Coronary artery (tissue), 2 donors: ENCODE measurements around the gene DIS3L2.
"Not testable (repeated sequence)": the region's sequence is repeated elsewhere in the genome, so short reads cannot be mapped to it uniquely, and the experiment has no call there.

Experiments
- DNase-seq: peaks from one replicate; pipeline ENCODE4 v3.0.0-alpha.2; 2017; ENCODE audit warnings: low spot score
- H3K27ac ChIP-seq, 2 donors: fragments of 200-600 bp; sonication (generic); one replicate each; pipeline ENCODE4 v1.5.1; 2016 to 2019
- H3K4me3 ChIP-seq: fragments of 200-600 bp; sonication (generic); 2 replicates; pipeline ENCODE4 v1.5.1; 2016; ENCODE audit warnings: mild to moderate bottlenecking, moderate library complexity
- TF ChIP-seq, protein P1 (sequence below): fragments of 200-600 bp; sonication (generic); IDR thresholded peaks from one replicate; pipeline ENCODE4 v1.5.1; 2019; ENCODE audit warnings: antibody characterized with exemption

The DIS3L2 gene

DNA sequence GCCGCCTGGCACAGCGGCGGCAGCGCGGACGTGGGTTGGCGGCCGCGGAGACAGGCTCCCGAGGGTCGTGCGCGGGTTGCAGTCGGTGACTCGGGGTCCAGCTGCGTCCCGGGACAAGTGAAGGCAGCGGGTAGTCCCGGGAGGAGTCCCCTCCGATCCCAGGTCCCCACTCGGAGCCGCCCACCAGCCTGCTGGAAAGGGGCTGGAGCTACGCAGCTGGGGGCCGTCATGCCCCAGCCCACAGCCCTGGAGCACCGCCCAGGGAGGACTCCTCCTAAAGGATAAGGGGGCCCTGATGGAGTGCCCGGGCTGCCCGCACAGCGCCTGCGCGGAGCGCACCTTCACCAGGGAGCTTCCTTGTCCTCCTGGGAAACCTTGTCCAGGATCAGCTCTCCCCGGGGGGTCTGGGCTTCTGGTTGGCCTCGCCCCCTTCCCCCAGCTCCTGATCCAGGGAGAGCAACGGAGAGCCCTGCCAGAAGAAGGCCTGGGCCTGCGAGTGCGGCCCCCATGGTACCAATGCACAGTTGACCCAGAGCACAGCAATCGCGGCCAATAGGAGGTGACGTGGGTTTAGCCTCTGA, 391.1 kb downstream of the DIS3L2 start:
- no peak for DNase-seq
- H3K27ac ChIP-seq, result no peak overlapping the region
- TF ChIP-seq, protein P1, sequence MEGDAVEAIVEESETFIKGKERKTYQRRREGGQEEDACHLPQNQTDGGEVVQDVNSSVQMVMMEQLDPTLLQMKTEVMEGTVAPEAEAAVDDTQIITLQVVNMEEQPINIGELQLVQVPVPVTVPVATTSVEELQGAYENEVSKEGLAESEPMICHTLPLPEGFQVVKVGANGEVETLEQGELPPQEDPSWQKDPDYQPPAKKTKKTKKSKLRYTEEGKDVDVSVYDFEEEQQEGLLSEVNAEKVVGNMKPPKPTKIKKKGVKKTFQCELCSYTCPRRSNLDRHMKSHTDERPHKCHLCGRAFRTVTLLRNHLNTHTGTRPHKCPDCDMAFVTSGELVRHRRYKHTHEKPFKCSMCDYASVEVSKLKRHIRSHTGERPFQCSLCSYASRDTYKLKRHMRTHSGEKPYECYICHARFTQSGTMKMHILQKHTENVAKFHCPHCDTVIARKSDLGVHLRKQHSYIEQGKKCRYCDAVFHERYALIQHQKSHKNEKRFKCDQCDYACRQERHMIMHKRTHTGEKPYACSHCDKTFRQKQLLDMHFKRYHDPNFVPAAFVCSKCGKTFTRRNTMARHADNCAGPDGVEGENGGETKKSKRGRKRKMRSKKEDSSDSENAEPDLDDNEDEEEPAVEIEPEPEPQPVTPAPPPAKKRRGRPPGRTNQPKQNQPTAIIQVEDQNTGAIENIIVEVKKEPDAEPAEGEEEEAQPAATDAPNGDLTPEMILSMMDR, result no peak
- H3K4me3 ChIP-seq, result no peak overlapping the region

DNA sequence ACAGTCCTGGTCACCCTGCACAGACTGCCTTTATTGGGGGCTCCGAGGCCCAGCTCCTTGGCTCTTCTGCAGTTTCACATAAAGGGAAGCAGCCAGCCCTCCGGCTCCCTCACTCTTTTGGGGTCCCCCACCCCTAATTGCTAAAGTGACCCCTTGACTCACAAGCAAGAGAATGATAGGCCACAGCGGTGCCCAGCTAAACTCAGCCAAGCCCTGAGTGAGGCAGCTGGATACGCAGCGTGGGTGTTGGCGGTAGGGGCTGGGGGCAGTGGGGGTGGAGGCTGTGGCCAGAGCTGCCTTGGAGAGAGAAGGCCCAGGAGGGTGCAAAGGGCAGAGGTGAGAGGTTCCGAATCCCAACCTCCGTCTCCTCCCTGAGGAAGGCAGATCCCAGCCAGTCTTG, 391.6 kb downstream of the DIS3L2 start:
- DNase-seq, result no peak
- no peak overlapping the region for H3K27ac ChIP-seq
- no peak overlapping the region for H3K4me3 ChIP-seq
- TF ChIP-seq, protein P1, result no peak

DNA sequence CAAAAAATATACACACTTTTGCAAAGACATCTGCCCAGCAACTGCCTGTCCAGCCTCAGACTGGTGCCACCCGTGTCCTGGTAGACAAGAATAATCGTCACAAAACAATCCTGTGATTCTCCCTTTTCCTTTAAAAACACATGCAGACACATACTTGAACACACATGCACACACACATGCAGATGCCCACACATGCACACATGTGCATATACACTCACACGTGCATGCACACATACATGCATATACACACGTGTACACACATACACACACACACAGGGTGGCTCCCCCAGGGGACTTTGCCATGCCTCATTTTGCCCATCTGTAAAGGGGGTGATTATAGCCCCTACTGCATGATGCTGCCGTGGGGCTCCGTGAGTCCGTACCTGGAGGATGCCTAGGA, 392.1 kb downstream of the DIS3L2 start:
- TF ChIP-seq, protein P1, result no peak
- DNase-seq, result no peak
- Histone ChIP-seq H3K27ac (no peak overlapping the region), H3K4me3 (no peak overlapping the region)

- TF ChIP-seq, protein P1, result no peak
- Histone ChIP-seq H3K4me3 (no peak overlapping the region), H3K27ac (no peak overlapping the region)
- no peak for DNase-seq
These were observed 392.6 kb downstream of the DIS3L2 start for GRCh38 chr2:232354069-232354468.

- H3K27ac ChIP-seq, result no peak overlapping the region
- H3K4me3 ChIP-seq, result no peak overlapping the region
- TF ChIP-seq, protein P1, result no peak
- no peak for DNase-seq
These were observed 400.1 kb downstream of the DIS3L2 start for GRCh38 chr2:232361646-232362045.

DNA sequence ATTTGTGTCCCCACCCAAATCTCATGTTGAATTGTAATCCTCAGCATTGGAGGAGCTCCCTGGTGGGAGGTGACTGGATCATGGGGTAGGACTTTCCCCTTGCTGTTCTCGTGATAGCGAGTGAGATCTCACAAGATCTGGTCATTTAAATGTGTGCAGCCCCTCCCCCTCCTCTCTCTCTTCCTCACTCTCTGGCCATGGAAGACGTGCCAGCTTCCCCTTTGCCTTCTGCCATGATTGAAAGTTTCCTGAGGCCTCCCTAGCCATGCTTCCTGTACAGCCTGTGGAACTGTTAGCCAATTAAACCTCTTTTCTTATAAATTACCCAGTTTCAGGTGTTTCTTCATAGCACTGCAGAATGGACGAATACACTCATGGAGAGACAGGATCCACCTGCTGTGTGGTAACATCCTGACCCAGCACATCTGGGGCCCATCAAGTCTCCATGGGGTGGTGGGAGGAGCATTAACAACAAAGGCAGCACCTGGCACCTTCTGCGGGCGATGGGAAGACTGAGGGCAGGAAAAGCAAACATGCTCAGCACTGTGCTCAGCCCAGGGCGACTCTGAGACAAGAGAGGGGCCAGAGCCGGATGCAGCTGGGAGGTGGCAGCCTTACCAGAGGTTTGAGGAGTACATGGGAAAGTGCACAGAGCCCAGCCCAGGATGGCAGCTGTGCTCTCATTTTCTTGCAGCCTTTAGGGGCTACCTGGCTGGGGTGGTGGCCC, 400.8 kb downstream of the DIS3L2 start:
- no peak for DNase-seq
- TF ChIP-seq, protein P1, result no peak
- H3K27ac ChIP-seq, result no peak overlapping the region
- H3K4me3 ChIP-seq, result no peak overlapping the region

- not testable (repeated sequence) for H3K27ac ChIP-seq, DNase-seq
- peak overlapping the region; percentile 44 for H3K4me3 ChIP-seq
These were observed 401.7 kb downstream of the DIS3L2 start for GRCh38 chr2:232363064-232363783.
